HG03103 (cell line): Measurements from ENCODE around the gene FNBP1.

Experiments
- ATAC-seq: cut with Tn5 transposase; IDR thresholded peaks from one replicate; pipeline ENCODE4 v1.9.1; 2021; ENCODE audit warnings: low read depth; ENCODE audit not compliant: unreplicated experiment

Gene FNBP1

DNA sequence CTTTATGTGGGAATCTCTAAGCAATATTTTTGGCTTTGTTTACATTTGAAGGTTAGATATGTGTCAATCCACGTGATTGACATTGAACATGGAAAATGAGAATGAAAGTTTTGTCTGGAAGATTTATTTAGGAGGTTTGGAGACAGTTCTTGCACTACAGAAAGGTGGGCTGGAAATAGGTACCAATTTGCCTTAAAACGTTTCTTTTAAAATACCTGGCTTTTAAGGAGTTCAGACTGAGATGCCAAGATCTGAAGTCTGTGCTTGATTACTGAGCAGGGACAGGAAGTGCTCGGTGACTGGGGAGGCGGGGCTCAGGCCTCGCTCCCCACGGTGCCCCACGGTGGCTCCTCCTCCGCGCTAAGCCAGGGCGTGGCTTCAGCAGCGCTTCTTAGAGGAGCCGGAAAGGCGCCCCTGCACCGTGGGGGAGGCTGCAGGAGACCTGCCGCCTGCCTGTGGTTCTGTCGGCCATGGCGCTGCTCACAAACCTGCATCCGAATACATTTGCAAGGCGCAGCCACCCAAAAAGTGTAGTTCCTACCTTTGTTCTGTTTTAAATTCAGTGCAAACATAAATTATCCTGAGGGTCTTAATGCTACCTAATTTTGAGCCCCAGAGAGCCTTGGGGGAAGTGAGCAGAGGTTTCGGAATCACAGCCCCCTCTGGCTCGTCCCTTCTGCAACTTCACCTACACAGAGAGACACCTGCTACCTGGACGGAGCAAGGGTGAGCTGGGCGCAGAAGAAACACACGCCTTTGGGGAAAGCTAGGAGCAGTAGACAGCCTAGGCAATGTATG lies 158.6 kb downstream of the FNBP1 start:
- ATAC-seq: peak; percentile 39

GRCh38 chr9:129881547-129882324 lies 161.3 kb downstream of the FNBP1 start:
- ATAC-seq: no peak

- ATAC-seq: no peak
Measured at GRCh38 chr9:129880654-129881546, 162.1 kb downstream of the FNBP1 start.

- no peak for ATAC-seq
Measured at GRCh38 chr9:129879991-129880653, 162.9 kb downstream of the FNBP1 start.

DNA sequence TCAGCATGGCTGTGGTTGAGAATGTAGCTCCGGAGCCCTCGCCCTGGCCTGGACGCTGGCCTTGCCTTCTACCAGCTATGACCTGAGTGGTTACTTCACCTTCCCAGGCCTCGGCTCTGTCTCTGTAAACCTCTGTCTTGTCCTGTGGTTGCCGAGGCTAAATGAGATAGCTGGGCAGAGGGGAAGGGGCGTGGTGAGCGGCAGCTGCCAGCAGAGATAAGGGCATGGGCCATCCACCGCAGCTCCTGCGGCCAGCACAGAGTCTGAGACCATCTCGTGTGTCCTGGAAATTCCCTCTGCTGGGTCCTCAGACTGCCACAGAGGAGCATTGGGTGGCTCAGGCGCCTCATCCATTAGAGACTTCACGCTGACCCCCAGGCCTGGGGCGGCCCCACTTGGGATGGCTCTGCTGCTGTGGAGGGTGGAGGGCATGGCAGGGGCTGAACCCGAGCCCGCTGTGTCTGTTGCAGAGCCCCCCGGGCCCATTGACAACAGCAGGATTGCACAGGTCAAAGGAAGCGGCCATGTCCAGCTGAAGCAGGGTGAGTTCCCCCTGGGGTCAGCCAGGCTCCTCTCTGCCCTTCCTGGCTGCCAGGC lies 163.8 kb downstream of the FNBP1 start:
- no peak for ATAC-seq

DNA sequence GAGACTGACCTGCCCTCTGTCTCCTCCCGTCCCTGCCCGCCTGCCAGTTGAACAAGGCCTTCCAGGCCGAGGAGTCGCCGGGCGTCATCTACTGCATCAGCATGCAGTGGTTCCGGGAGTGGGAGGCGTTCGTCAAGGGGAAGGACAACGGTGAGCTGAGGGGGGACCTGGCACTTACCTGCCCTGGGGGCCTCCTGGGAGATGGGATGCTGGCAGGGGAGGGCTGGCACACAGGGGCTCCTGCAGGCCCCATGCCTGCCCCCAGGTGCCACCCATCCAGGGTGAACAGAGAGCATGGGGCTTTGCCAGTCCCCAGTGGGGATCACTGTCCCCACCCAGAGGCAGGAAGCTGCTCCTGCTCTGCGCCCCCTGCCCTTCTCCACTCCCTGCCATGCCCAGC lies 164.7 kb downstream of the FNBP1 start:
- no peak for ATAC-seq

DNA sequence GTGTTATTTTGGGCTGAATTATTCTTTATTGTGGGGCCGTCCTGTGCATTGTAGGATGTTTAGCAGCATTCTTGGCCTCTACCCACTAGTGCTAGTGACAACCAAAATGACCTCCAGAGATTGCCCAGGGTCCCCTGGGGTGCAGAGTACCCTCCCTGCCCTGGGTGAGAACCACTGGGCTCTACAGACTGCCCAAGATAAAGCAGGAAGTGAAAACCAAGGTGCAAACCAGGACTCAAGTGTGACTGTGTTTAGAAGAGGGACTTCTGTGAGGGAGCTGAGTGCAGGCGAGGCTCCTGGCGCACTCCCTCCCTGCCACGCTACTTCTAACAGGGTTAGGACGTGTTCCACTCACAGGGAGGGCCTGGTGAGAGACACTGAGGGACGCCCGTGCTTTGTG lies 166.2 kb downstream of the FNBP1 start:
- ATAC-seq: no peak

- no peak for ATAC-seq
Measured at GRCh38 chr9:129875687-129876395, 167.1 kb downstream of the FNBP1 start.

DNA sequence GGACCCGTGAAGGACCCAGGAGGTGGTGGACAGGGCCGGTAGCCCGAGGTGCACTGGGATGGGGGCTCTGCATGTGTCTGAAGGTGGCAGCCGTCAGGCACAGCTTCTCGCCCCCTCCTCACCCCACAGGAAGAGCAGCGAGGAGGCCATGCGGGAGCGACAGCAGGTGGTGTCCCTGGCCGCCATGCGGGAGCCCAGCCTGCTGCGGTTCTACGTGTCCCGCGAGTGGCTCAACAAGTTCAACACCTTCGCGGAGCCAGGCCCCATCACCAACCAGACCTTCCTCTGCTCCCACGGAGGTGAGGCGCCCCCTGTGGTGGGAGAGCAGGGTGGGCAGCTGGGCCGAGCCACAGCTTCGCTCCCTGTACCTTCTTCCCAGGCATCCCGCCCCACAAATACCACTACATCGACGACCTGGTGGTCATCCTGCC lies 167.8 kb downstream of the FNBP1 start:
- no peak for ATAC-seq

DNA sequence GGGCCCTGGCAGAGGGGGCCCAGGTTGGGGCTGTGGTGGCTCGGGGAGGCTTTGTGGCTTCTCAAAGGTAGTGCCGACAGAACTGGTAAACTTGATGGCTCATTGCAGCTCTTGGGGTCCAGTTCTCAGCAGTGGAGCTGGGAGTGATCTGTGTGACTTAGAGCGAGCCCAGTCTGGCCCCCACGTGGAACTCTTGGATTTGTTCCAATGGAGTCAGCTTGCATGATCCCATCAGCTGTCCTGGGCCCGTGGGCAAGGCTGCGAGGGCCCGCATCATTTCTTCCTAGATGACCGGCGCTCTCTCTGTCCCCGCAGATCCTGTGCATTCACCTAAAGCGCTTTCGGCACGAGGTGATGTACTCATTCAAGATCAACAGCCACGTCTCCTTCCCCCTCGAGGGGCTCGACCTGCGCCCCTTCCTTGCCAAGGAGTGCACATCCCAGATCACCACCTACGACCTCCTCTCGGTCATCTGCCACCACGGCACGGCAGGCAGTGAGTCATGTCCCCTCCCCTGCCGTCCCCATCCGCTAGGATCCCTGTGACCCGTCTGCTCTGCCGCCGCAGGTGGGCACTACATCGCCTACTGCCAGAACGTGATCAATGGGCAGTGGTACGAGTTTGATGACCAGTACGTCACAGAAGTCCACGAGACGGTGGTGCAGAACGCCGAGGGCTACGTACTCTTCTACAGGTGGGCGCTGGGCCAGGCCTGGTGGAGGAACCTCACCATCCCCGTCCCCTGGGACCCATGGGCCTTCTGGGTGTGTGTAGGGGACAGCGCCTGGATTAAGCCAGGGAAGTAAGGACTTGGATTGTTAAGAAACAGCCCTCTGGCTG lies 168.5 kb downstream of the FNBP1 start:
- ATAC-seq: no peak

- ATAC-seq: no peak
Measured at GRCh38 chr9:129873563-129874190, 169.3 kb downstream of the FNBP1 start.

DNA sequence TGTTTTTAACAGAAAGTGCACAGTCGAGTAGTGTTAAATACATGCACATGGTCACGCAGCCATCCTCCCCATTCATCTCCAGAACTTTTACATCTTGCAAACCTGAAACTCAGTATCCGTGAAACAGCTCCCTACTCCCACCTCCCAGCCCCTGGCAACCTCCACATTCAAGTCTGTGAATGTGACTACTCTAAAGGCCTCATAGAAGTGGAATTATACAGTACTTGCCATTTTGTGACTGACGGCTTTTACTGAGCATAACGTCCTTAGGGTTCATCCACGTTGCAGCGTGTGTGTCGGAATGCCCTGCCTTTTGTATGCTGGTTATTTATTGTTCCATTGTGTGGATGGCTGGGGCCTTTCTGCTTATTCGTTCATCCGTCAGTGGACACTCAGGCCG lies 171.9 kb downstream of the FNBP1 start:
- ATAC-seq: no peak

DNA sequence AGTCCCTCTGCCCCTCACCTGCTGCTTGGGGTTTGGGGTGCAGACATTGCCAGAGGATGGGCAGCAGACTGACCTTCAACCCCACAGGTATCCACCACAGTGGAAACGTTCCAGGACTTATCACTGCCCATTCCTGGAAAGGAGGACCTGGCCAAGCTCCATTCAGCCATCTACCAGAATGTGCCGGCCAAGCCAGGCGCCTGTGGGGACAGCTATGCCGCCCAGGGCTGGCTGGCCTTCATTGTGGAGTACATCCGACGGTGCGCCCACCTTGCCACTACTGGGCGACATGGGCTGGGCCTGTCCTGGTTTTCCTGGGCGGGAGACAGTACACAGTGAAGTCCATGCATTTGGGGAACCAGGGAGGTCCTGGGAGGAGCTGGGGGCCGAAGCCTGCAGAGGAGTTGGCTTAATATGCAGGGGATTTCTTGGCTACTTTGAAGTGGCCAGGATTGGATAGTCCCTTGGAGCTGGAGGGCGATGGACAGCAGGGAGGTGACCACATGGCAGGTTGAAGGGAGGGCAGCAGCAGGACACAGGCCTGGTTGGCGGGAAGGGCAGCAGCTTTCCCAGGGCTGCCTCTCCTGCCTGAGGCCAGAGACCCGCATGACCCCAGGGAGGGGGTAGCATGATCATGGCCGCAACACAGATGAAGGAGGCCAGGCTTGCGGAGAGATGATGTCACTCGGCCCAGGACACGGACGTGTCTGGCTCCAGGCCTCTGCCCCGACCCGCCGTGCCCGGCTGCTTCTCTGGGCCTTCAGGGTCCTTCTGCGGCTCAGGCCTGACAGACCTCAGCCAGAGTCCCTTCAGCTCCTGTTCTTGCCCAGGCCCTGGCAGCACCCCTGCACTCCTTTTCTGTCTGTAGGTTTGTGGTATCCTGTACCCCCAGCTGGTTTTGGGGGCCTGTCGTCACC lies 173.1 kb downstream of the FNBP1 start:
- no peak for ATAC-seq

- no peak for ATAC-seq
Measured at GRCh38 chr9:129868872-129869486, 174.0 kb downstream of the FNBP1 start.

GRCh38 chr9:129868023-129868871 lies 174.7 kb downstream of the FNBP1 start:
- no peak for ATAC-seq
